ENCODE data around the gene SH3RF3.

- TF ChIP-seq CTCF (IDR thresholded peaks at IDR 0.05 in 4 of 5, conservative IDR thresholded peaks at IDR 0.05 in 1 of 5) (no peak), POLR2A (IDR thresholded peaks at IDR 0.05) (no peak)
These were observed 249.0 kb downstream of the SH3RF3 start for GRCh38 chr2:109377976-109378375.
